Measurements from ENCODE around the gene B9D1. TPM values are rescaled to one million over a fixed set of nuclear protein-coding genes. Genes with fewer than 3 reads are reported as not detected.

Gene B9D1
- total RNA-seq, 4 donors from 2014 or later = 3.8 to 105 (median 25.6) TPM

GRCh38 chr17:19365833-19366636, 3.5 kb upstream of the B9D1 start:
- Histone ChIP-seq H3K36me3 (no peaks in the 10 kb centered on the region), H3K4me3 (no peak overlapping the region), H3K9me3 (no peaks in the 10 kb centered on the region), H3K27ac (no peak overlapping the region), H3K4me1 (no peaks in the 10 kb centered on the region), H3K27me3 (no peaks in the 10 kb centered on the region)
- intact Hi-C loops (cut with DNase I; ENCODE audit: low total_unique reads) = no loop called here
- no peak for TF ChIP-seq CTCF (IDR thresholded peaks at IDR 0.05)
- TF ChIP-seq POLR2A (IDR thresholded peaks at IDR 0.05) = no peak
- no peak for DNase-seq

- no peak overlapping the region for H3K27ac ChIP-seq
- DNase-seq = no peak
- no peaks in the 10 kb centered on the region for H3K36me3 ChIP-seq
- H3K9me3 ChIP-seq = no peaks in the 10 kb centered on the region
- intact Hi-C loops (cut with DNase I; ENCODE audit: low total_unique reads) = no loop called here
- no peak overlapping the region for H3K4me3 ChIP-seq
- TF ChIP-seq POLR2A (IDR thresholded peaks at IDR 0.05) = no peak
- no peak for TF ChIP-seq CTCF (IDR thresholded peaks at IDR 0.05)
- H3K4me1 ChIP-seq = no peaks in the 10 kb centered on the region
- H3K27me3 ChIP-seq = no peaks in the 10 kb centered on the region
Measured at GRCh38 chr17:19365499-19365817, 2.9 kb upstream of the B9D1 start.

GRCh38 chr17:19364699-19365498, 2.4 kb upstream of the B9D1 start:
- Histone ChIP-seq H3K36me3 (no peaks in the 10 kb centered on the region), H3K27me3 (no peaks in the 10 kb centered on the region), H3K27ac (no peak overlapping the region), H3K4me1 (no peaks in the 10 kb centered on the region), H3K4me3 (no peak overlapping the region), H3K9me3 (no peaks in the 10 kb centered on the region)
- TF ChIP-seq POLR2A (IDR thresholded peaks at IDR 0.05) = no peak
- no peak for TF ChIP-seq CTCF (IDR thresholded peaks at IDR 0.05)
- intact Hi-C loops (cut with DNase I; ENCODE audit: low total_unique reads) = no loop called here
- DNase-seq = no peak

- Histone ChIP-seq H3K27ac (peak overlapping the region in 1 of 2 donors; percentile 93), H3K36me3 (no peaks in the 10 kb centered on the region), H3K9me3 (no peaks in the 10 kb centered on the region), H3K4me1 (no peaks in the 10 kb centered on the region), H3K4me3 (no peak overlapping the region), H3K27me3 (no peaks in the 10 kb centered on the region)
- DNase-seq = no peak
- no peak for TF ChIP-seq POLR2A (IDR thresholded peaks at IDR 0.05)
- no peak for TF ChIP-seq CTCF (IDR thresholded peaks at IDR 0.05)
- intact Hi-C loops (cut with DNase I; ENCODE audit: low total_unique reads) = no loop called here
Measured at GRCh38 chr17:19363460-19364035, 1.0 kb upstream of the B9D1 start.

- TF ChIP-seq CTCF (IDR thresholded peaks at IDR 0.05) (no peak), POLR2A (IDR thresholded peaks at IDR 0.05) (no peak)
- H3K27ac ChIP-seq = peak overlapping the region; percentile 88 to 93
Measured at GRCh38 chr17:19363114-19363438, 553 bp upstream of the B9D1 start.

More at GRCh38 chr17:19363114-19363438, 553 bp upstream of the B9D1 start:
- no peak for DNase-seq
- Histone ChIP-seq H3K27me3 (no peaks in the 10 kb centered on the region), H3K9me3 (no peaks in the 10 kb centered on the region), H3K36me3 (no peaks in the 10 kb centered on the region), H3K4me3 (peak overlapping the region; percentile 59 to 82), H3K4me1 (no peaks in the 10 kb centered on the region)
- intact Hi-C loops (cut with DNase I; ENCODE audit: low total_unique reads) = no loop called here

Data from uterus (tissue), 4 donors.